ENCODE results near the gene SPATA19.

The SPATA19 gene

DNA sequence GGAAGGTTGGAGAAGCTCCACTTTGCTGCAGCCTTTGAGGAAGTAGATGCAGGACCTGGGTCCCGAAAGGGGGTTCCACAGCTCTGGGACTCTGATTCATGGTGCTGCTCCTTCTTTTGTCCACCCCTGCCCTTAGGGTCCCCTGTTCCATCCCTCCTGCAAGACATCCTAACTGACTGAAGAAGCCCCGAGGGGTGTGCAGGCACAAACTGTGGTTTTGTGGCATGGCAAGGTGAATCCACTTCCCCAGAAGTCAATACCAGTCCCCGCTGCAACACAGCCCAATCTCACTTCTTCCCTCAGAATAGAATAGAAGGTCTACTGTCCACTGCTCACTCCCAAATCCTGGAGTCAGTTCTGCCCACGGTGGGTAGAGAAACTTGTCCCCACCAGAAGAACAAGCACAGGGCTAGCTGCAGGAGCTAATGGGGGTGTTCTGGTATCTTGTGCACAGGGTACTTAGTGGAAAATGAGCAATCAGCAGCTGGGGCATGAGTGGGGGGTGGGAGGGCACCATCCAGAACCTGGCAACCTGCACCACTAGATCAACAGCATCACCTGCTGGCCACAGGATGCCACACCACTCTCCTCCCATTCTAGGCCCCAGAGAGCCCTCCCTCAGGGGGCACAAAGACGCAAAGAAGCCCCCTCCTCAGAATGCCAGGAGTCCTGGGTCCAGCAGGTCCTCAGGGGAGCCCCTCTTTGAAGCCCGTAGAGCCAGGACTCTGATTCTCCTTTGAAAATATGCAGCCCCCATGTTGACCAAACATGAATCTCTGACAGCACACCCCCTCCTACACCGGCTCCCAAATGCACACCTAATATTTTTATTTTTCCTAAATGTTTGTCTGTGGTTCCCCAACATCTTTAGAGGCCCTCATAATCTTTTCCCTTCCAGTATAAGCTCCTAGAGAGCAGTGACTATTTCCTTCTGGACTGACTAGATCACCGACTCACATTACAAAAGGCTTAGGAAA lies 14.1 kb downstream of the SPATA19 start:
- no peak overlapping the region for H3K4me3 ChIP-seq (ENCODE audit: low read length)
- TF ChIP-seq ZNF274 (IDR thresholded peaks at IDR 0.05; ENCODE audit: low read depth, low read length): no peak

- H3K4me3 ChIP-seq (ENCODE audit: low read length): no peak overlapping the region
- no peak for TF ChIP-seq ZNF274 (IDR thresholded peaks at IDR 0.05; ENCODE audit: low read depth, low read length)
Observed at GRCh38 chr11:133829566-133829965, 15.7 kb downstream of the SPATA19 start.

DNA sequence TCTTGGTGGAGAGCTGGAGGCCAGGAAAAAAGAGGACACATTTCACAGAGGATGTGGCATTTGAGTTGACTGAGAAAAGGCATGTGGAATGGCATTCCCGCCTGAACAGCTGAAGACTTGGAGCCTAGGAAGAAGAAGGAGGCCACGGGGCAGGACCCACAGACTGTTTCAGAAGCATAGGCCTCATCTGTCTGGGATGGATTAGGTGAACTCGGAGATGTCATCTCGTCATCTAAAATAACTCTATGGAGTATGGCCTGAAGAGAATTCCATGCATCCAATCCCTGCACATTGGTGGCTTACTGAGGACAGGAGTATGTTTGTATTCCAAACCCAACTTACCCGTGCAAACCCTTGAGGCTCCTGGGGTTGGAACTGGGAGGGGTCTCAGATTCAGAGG lies 16.4 kb downstream of the SPATA19 start:
- no peak for TF ChIP-seq ZNF274 (IDR thresholded peaks at IDR 0.05; ENCODE audit: low read depth, low read length)
- H3K4me3 ChIP-seq (ENCODE audit: low read length): no peak overlapping the region

- H3K4me3 ChIP-seq (ENCODE audit: low read length): no peak overlapping the region
- no peak for TF ChIP-seq ZNF274 (IDR thresholded peaks at IDR 0.05; ENCODE audit: low read depth, low read length)
Observed at GRCh38 chr11:133827556-133827955, 17.8 kb downstream of the SPATA19 start.

- H3K4me3 ChIP-seq (ENCODE audit: low read length): no peak overlapping the region
- TF ChIP-seq ZNF274 (IDR thresholded peaks at IDR 0.05; ENCODE audit: low read depth, low read length): no peak
Observed at GRCh38 chr11:133826866-133827265, 18.4 kb downstream of the SPATA19 start.

DNA sequence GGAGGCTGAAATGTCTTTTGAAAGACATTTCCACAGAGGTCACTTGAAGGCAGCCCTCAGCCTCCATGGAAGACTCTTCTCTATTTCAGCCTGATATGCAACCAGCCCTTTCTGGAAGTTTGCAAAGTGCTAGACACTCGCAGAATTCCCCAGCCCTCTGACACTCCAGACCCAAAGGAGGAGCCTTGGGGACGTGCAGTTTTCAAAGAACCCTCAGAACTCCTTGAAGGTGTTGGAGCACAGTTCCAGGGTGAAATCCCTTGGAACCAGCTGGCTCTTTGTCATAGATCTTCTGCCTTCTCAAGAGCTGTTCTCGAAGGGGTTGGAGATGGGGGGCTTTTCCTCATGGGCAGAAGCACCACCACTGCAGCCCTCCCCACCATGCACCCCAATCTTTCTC lies 19.6 kb downstream of the SPATA19 start:
- TF ChIP-seq ZNF274 (IDR thresholded peaks at IDR 0.05; ENCODE audit: low read depth, low read length): no peak
- H3K4me3 ChIP-seq (ENCODE audit: low read length): no peak overlapping the region

- no peak for TF ChIP-seq ZNF274 (IDR thresholded peaks at IDR 0.05; ENCODE audit: low read depth, low read length)
- no peak overlapping the region for H3K4me3 ChIP-seq (ENCODE audit: low read length)
Observed at GRCh38 chr11:133825156-133825555, 20.2 kb downstream of the SPATA19 start.

DNA sequence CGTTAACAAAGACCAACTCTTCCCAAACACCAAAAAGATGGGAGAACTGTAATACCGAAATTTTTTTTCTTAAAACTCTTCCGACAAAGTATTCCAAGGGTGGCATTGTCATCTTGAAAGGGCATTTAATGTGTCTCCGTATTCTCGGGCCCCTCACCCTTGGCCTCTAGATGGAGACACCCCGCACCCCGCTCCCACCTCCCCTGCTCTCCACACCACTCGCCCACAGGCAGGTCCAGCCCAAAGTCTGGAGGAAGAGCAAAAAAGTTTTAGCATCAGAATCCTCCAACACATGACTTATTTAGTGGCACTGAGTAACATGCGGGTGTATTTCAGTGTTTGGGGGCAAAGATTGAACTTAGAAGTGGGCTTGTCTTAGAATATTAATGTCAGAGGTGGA lies 20.7 kb downstream of the SPATA19 start:
- TF ChIP-seq ZNF274 (IDR thresholded peaks at IDR 0.05; ENCODE audit: low read depth, low read length): no peak
- no peak overlapping the region for H3K4me3 ChIP-seq (ENCODE audit: low read length)

DNA sequence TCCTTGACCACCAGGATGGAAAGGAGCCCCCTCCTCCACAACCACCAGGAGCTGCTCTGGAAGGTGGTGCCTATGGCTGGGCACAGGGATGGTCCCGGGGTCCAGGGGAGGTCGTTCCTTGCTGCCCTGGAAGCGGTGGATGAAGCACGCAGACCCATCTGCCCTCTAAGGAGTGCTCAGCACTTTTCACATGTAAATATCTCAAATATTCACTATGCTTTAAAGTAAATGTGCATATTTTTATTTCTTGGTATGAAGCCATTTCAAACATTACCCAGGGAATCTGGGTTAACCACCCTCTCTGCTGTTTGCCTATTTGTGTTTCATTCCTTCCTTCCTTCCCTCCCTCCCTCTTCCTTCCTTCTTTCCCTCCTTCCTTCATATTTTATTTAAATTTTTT lies 21.7 kb downstream of the SPATA19 start:
- no peak overlapping the region for H3K4me3 ChIP-seq (ENCODE audit: low read length)
- no peak for TF ChIP-seq ZNF274 (IDR thresholded peaks at IDR 0.05; ENCODE audit: low read depth, low read length)

GRCh38 chr11:133823211-133823610 lies 22.1 kb downstream of the SPATA19 start:
- TF ChIP-seq ZNF274 (IDR thresholded peaks at IDR 0.05; ENCODE audit: low read depth, low read length): no peak
- H3K4me3 ChIP-seq (ENCODE audit: low read length): no peak overlapping the region

DNA sequence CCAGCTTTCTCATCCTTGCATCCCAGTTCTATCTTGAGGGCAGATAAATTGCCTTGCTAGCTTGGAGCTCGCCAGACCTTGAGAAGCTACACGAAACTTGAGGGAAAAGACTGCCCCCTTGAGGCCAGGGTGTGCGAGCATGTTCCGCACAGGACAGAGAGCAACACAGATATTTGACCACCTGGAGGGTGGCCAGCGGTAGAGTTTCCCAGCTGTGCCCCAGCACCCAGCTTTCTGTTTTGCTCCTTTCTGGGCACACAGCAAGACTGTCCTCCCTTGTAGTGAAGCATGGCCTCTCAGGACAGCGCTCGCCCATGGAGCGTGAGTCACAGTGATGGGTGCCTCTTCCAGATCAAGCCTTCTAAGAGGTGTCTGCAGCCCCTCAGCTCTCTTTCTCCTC lies 23.5 kb downstream of the SPATA19 start:
- H3K4me3 ChIP-seq (ENCODE audit: low read length): no peak overlapping the region
- TF ChIP-seq ZNF274 (IDR thresholded peaks at IDR 0.05; ENCODE audit: low read depth, low read length): no peak

DNA sequence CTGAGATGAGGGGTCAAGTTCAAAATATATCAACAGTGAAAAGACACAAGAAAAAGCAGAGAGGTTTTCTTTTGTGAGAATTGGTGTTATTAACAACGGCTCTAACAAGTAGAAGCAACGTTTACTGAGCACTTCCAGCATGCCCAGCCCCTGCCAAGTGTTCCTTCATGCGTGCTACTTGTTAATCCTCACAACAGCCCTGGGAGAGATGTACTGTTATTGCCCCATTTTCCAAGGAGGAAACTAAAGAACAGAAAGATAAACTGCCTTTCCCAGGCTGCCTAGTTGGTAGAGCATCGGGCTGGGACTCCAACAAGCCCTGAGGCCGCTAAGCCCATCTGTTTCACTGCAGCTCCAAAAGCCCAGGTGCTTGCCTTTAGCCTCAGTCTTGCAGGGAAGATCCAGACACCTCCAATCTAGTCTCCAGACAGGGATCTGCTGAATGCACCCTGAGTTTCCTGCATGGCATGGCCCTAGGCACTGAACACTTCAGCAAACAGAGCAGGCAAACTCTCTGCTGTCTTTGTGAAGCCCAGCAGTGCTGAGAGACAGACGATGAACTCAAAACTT lies 25.5 kb downstream of the SPATA19 start:
- H3K4me3 ChIP-seq (ENCODE audit: low read length): no peak overlapping the region

DNA sequence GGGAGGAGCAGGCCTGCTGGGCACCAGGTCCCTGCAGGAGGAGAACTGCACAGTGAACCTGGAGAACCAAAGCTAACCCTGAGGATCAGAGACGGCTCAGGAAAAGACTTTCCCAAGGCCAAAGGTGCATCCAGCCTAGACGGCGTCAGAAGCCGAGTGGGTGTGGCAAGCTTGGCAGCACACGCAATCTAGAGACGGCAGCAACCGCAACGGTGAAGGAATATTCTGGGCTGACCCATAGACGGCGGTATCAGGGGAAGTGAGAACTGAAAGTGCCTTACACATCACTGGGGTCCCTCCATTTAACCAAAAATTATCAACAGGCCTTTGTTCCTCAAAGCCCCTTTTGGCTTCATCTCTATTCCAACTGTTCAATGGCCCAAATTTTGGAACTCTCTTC lies 26.2 kb downstream of the SPATA19 start:
- H3K4me3 ChIP-seq (ENCODE audit: low read length): no peak overlapping the region
- TF ChIP-seq ZNF274 (IDR thresholded peaks at IDR 0.05; ENCODE audit: low read depth, low read length): no peak

More for the DNA sequence above, 25.5 kb downstream of the SPATA19 start:
- TF ChIP-seq ZNF274 (IDR thresholded peaks at IDR 0.05; ENCODE audit: low read depth, low read length): no peak

DNA sequence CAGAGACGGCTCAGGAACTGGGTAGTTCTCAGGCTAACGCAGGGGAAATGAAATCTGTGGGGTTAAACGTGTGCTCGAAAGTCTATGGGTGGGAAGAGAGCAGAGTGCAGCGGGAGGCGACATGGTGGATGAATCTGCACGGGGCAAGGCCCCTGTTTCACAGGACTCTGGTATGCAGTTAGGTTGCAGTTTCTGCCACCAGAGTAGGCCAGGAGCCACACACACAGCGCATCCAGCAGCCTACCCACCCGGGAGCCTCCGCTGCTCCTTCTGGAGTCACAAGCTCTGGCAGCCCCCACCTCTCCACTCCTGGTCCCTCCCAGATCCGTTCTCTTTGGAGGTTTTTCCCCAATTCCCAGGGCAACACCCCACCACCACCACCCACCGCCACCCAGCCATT lies 27.0 kb downstream of the SPATA19 start:
- no peak overlapping the region for H3K4me3 ChIP-seq (ENCODE audit: low read length)
- no peak for TF ChIP-seq ZNF274 (IDR thresholded peaks at IDR 0.05; ENCODE audit: low read depth, low read length)

GRCh38 chr11:133817449-133817848 lies 27.9 kb downstream of the SPATA19 start:
- no peak overlapping the region for H3K4me3 ChIP-seq (ENCODE audit: low read length)
- no peak for TF ChIP-seq ZNF274 (IDR thresholded peaks at IDR 0.05; ENCODE audit: low read depth, low read length)

Measured in GM08714 (cell line).